Uterus (tissue), 2 donors: ENCODE results near the gene PODN.

Experiments
- POLR2A ChIP-seq, 2 donors: fragments of 450-650 bp; IDR thresholded peaks; one replicate each; pipeline ENCODE4 v1.6.1; 2016; ENCODE audit warnings: antibody characterized with exemption in 2 of 2, mild to moderate bottlenecking in 1 of 2, moderate library complexity in 1 of 2
- TF ChIP-seq, protein P1 (sequence below), 4 experiments: fragments of 200-600 bp in 2 of 4; fragments of 450-650 bp in 2 of 4; sonication (generic) in 2 of 4; IDR thresholded peaks; one replicate each; pipeline ENCODE4 v1.5.1; 2016 to 2019; ENCODE audit warnings: antibody characterized with exemption in 4 of 4, mild to moderate bottlenecking in 2 of 4, moderate library complexity in 1 of 4

DNA sequence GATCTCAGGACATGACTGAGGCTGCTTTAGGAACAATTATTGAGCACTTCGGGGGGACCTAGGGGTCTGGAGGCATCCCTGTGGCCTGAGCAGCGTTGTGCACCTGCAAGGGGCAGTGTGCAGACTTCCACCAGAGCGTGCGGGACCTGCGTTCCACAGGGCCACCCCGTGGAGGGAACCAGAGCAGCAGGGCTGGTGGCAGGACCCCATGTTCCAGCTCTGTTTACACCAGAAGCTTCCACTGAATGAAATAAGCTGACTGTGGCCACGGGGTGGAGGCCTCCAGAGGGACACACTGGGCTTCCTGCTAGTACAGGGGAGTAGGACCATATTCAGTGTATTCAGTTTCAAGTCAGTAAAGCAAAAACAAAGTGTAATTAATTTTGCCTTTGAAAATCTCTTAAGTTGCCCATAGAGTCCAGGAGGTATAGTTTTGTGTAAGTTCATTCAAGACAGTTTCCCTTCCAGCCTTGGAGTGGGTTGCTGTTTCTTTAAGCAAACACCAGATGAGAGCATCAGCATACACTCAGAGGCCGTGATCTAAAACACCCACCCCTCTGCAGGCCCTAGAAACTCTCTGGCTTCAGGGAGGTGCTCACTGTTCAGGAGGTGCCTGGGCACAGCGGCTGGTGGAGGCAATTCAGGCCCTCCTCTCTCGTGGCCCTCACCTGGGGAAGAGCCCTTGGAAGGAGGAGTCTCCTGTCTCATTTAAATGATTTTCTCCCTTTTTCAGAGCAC lies 63.8 kb downstream of the PODN start:
- TF ChIP-seq, protein P1, sequence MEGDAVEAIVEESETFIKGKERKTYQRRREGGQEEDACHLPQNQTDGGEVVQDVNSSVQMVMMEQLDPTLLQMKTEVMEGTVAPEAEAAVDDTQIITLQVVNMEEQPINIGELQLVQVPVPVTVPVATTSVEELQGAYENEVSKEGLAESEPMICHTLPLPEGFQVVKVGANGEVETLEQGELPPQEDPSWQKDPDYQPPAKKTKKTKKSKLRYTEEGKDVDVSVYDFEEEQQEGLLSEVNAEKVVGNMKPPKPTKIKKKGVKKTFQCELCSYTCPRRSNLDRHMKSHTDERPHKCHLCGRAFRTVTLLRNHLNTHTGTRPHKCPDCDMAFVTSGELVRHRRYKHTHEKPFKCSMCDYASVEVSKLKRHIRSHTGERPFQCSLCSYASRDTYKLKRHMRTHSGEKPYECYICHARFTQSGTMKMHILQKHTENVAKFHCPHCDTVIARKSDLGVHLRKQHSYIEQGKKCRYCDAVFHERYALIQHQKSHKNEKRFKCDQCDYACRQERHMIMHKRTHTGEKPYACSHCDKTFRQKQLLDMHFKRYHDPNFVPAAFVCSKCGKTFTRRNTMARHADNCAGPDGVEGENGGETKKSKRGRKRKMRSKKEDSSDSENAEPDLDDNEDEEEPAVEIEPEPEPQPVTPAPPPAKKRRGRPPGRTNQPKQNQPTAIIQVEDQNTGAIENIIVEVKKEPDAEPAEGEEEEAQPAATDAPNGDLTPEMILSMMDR (IDR thresholded peaks at IDR 0.05), result no peak
- TF ChIP-seq POLR2A (IDR thresholded peaks at IDR 0.05), result no peak
